Spleen (tissue), 7 donors: ENCODE measurements around the gene PRPSAP1.

ENCODE experiments used
- POLR2AphosphoS5 ChIP-seq, 3 donors: sonication (generic); formaldehyde crosslinking; IDR thresholded peaks; one replicate each; pipeline ENCODE4 v1.5.1; 2017; ENCODE audit warnings: antibody characterized with exemption in 3 of 3
- TF ChIP-seq, protein P1 (sequence below), 11 experiments: fragments of 200-600 bp in 7 of 11; fragments of 450-650 bp in 4 of 11; sonication (generic) in 4 of 11; IDR thresholded peaks in 8 of 11; conservative IDR thresholded peaks in 3 of 11; 1 replicate in 7 of 11; 2 replicates in 4 of 11; pipeline versions ENCODE4 v1.4.0 to v1.8.0; 2016 to 2021; ENCODE audit warnings: antibody characterized with exemption in 11 of 11, inconsistent platforms in 4 of 11, mild to moderate bottlenecking in 1 of 11
- donor health status: DM: no; HTN: no; CAD: no; lungs with moderate emphysema.
- donor health status: DM: no; HTN: no; CAD: no.
- donor health status: DM: no; HTN: no; CAD: no.

DNA sequence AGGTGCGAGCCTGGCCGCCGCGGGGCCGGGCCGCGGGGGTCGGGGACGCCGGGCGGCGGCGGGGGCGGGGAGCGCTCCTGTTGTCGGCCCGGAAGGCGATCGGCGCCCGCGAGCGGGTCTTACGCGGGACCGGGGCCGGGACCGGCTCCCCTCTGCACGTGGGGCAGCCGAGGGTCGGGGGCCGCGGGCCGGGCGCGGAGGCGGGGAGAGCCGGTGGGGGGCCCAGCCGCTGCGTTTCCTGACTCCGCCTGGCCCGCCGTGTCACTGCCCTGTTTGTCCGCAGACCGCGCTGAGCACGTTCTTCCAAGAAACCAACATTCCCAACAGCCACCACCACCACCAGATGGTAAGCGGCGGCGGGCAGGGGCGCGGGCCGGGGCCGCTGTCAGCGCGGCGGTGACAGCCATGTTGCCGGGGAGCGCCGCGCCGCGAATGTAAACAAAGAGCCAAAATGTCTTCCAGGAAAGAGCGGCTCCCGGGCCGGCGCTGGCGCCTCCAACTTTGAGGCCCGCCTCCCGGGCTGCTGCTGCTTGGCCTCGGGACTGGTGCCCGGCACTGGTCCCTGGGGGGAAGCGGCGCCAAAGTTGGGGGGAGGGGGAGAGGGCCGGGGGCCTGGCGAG, 88.0 kb downstream of the PRPSAP1 start:
- TF ChIP-seq, protein P1, sequence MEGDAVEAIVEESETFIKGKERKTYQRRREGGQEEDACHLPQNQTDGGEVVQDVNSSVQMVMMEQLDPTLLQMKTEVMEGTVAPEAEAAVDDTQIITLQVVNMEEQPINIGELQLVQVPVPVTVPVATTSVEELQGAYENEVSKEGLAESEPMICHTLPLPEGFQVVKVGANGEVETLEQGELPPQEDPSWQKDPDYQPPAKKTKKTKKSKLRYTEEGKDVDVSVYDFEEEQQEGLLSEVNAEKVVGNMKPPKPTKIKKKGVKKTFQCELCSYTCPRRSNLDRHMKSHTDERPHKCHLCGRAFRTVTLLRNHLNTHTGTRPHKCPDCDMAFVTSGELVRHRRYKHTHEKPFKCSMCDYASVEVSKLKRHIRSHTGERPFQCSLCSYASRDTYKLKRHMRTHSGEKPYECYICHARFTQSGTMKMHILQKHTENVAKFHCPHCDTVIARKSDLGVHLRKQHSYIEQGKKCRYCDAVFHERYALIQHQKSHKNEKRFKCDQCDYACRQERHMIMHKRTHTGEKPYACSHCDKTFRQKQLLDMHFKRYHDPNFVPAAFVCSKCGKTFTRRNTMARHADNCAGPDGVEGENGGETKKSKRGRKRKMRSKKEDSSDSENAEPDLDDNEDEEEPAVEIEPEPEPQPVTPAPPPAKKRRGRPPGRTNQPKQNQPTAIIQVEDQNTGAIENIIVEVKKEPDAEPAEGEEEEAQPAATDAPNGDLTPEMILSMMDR (IDR thresholded peaks at IDR 0.05 in 8 of 11, conservative IDR thresholded peaks at IDR 0.05 in 3 of 11), result no peak
- peak; percentile 24 to 83 (median 61) for TF ChIP-seq POLR2AphosphoS5 (IDR thresholded peaks at IDR 0.05)
